ENCODE measurements around the gene ZIK1. TPM values are rescaled to one million over a fixed set of nuclear protein-coding genes. Genes with fewer than 3 reads are reported as not detected.

Gene ZIK1
- total and polyA plus RNA-seq, 9 of the 15 experiments (the other 6 are each of a cell fraction or from before 2014, with no cell fraction given) = 0.03 to 0.42 (median 0.15) TPM; not detected in 1

GRCh38 chr19:57632987-57633831 lies 49.3 kb downstream of the ZIK1 start, which contains the start of gene ZNF211 (continued):
- TF ChIP-seq ZNF311 (CRISPR knock-in tag; IDR thresholded peaks at IDR 0.05) (no peak), ZBTB5 (IDR thresholded peaks at IDR 0.05) (no peak), PHB (CRISPR knock-in tag; IDR thresholded peaks at IDR 0.05) (no peak), ZNF518B (CRISPR knock-in tag; IDR thresholded peaks at IDR 0.05) (no peak), SMAD1 (IDR thresholded peaks at IDR 0.05; ENCODE audit: low read depth, low read length, partially characterized antibody) (no peak), NR2C2 (CRISPR knock-in tag; IDR thresholded peaks at IDR 0.05) (no peak), NR2C2 (tag; IDR thresholded peaks at IDR 0.05) (peak; percentile 82), ZNF830 (CRISPR knock-in tag; IDR thresholded peaks at IDR 0.05) (no peak), ZKSCAN1 (IDR thresholded peaks at IDR 0.05; ENCODE audit: low read depth, low read length) (no peak), TAF7 (tag; IDR thresholded peaks at IDR 0.05) (0 out of 2 replicates have a peak, but pooled peaks have one; percentile 29), HDAC6 (IDR thresholded peaks at IDR 0.05; ENCODE audit: low read depth, low read length) (no peak), ZNF143 (CRISPR knock-in tag; IDR thresholded peaks at IDR 0.05) (peak; percentile 91), AFF4 (CRISPR knock-in tag; IDR thresholded peaks at IDR 0.05) (no peak), ZKSCAN3 (CRISPR knock-in tag; IDR thresholded peaks at IDR 0.05) (no peak), ETV1 (tag; conservative IDR thresholded peaks at IDR 0.05; ENCODE audit: low read depth) (no peak), HMGXB4 (CRISPR knock-in tag; IDR thresholded peaks at IDR 0.05) (no peak), MECOM (CRISPR knock-in tag; IDR thresholded peaks at IDR 0.05) (no peak)

Data from K562 (cell line).